Measurements from ENCODE around the gene R3HDM2. TPM values are rescaled to one million over a fixed set of nuclear protein-coding genes. Genes with fewer than 3 reads are reported as not detected.

Gene R3HDM2
- total RNA-seq, 3 donors from 2014 or later = 31.6 to 43.0 (median 35.7) TPM

DNA sequence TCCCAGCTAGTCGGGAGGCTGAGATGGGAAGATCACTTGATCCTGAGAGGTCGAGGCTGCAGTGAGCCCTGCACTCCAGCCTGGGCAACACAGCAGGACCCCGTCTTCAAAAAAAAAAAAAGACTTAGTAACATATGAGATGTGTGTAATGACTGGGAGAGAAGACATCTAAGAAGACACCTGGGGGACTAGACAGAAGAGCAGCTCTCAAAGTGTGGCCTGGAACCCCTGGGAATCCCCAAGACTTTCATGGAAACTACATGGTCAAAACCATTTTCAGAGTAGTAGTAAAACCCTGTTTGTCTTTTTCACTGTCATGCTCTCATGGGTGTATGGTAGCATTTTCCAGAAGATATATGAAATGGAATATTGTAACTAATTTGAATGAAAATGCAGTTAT lies 45.3 kb downstream of the R3HDM2 start:
- Histone ChIP-seq H3K27ac (no peak overlapping the region), H3K4me3 (no peak overlapping the region), H3K27me3 (no peaks in the 10 kb centered on the region), H3K4me1 (no peaks in the 10 kb centered on the region), H3K36me3 (no peaks in the 10 kb centered on the region), H3K9me3 (no peaks in the 10 kb centered on the region)
- no peak for TF ChIP-seq POLR2AphosphoS5 (IDR thresholded peaks at IDR 0.05)
- no peak for TF ChIP-seq POLR2A (IDR thresholded peaks at IDR 0.05)
- TF ChIP-seq, protein P1, sequence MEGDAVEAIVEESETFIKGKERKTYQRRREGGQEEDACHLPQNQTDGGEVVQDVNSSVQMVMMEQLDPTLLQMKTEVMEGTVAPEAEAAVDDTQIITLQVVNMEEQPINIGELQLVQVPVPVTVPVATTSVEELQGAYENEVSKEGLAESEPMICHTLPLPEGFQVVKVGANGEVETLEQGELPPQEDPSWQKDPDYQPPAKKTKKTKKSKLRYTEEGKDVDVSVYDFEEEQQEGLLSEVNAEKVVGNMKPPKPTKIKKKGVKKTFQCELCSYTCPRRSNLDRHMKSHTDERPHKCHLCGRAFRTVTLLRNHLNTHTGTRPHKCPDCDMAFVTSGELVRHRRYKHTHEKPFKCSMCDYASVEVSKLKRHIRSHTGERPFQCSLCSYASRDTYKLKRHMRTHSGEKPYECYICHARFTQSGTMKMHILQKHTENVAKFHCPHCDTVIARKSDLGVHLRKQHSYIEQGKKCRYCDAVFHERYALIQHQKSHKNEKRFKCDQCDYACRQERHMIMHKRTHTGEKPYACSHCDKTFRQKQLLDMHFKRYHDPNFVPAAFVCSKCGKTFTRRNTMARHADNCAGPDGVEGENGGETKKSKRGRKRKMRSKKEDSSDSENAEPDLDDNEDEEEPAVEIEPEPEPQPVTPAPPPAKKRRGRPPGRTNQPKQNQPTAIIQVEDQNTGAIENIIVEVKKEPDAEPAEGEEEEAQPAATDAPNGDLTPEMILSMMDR (IDR thresholded peaks at IDR 0.05) = no peak
- no peak for DNase-seq (ENCODE audit: low spot score in 2 of 2)
- intact Hi-C loops (cut with DNase I; ENCODE audit: low total_unique reads) = no loop called here

DNA sequence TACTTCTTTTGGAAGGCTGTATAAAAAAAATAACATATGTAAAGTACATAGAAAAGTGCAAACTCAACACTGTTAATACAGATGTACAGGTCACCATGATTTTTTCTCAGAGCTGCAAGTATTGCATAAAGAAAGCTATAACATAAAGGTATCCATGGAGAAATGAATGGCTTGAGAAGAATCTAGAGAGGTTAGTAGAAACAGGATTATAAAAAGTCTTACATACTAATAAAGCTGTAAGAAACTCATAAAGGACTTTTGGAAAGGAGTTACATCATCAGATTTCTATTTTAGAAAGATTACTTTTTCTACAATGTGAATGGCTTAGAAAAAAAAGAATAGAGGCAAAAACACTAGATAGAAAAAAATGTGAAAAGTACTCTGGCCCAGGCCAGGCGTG lies 46.4 kb downstream of the R3HDM2 start:
- TF ChIP-seq POLR2A (IDR thresholded peaks at IDR 0.05) (no peak), POLR2AphosphoS5 (IDR thresholded peaks at IDR 0.05) (no peak)
- TF ChIP-seq, protein P1 (IDR thresholded peaks at IDR 0.05) = no peak
- no peaks in the 10 kb centered on the region for H3K27me3 ChIP-seq
- no peaks in the 10 kb centered on the region for H3K9me3 ChIP-seq
- no peak overlapping the region for H3K4me3 ChIP-seq
- no peak for DNase-seq (ENCODE audit: low spot score in 2 of 2)
- no peak overlapping the region for H3K27ac ChIP-seq
- intact Hi-C loops (cut with DNase I; ENCODE audit: low total_unique reads) = no loop called here
- no peaks in the 10 kb centered on the region for H3K36me3 ChIP-seq
- H3K4me1 ChIP-seq = no peaks in the 10 kb centered on the region

DNA sequence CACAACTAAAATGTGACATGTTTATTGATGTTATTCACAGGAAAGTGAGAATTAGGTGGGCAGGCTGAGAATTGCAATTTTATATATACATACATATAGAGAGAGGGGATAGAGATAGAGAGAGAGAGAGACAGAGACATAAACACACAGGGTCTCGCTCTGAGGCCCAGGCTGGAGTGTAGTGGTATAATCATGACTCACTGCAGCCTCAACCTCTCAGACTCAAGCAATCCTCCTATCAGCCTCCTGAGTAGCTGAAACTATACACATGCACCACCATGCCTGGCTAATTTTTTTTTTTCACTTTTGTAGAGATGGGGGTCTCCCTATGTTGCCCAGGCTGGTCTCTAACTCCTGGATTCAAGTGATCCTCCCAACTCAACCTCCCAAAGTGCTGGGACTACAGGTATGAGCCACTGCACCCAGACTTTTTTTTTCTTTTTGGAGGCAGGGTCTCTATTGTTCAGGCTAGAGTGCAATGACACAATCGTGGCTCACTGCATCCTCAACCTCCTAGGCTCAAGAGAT lies 49.1 kb downstream of the R3HDM2 start:
- DNase-seq (ENCODE audit: low spot score in 2 of 2) = no peak
- TF ChIP-seq, protein P1 (IDR thresholded peaks at IDR 0.05) = no peak
- TF ChIP-seq POLR2A (IDR thresholded peaks at IDR 0.05) (no peak), POLR2AphosphoS5 (IDR thresholded peaks at IDR 0.05) (no peak)
- H3K4me1 ChIP-seq = no peaks in the 10 kb centered on the region
- H3K36me3 ChIP-seq = no peaks in the 10 kb centered on the region
- intact Hi-C loops (cut with DNase I; ENCODE audit: low total_unique reads) = no loop called here
- H3K4me3 ChIP-seq = no peak overlapping the region
- no peaks in the 10 kb centered on the region for H3K27me3 ChIP-seq
- no peak overlapping the region for H3K27ac ChIP-seq
- no peaks in the 10 kb centered on the region for H3K9me3 ChIP-seq

DNA sequence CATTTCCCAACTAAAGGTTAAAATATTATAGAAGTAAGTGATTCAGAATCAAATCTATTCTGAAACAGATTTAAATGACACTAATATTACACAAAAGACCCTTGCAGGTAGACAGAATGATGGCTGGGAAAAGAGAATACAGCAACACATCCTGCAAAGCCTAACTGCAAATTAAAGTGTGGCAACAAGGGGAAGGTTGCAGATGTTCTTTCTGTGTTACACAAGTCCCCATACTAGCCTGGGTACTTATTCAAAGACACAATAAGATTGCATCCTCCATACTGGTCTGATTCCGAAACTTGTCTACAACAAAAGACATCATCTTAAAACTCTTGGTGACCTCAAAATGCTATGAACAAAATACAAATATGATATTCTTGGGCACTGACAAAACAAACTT lies 50.5 kb downstream of the R3HDM2 start:
- H3K4me3 ChIP-seq = no peak overlapping the region
- no peaks in the 10 kb centered on the region for H3K4me1 ChIP-seq
- no peaks in the 10 kb centered on the region for H3K9me3 ChIP-seq
- H3K27ac ChIP-seq = no peak overlapping the region
- intact Hi-C loops (cut with DNase I; ENCODE audit: low total_unique reads) = no loop called here
- H3K27me3 ChIP-seq = no peaks in the 10 kb centered on the region
- no peaks in the 10 kb centered on the region for H3K36me3 ChIP-seq
- TF ChIP-seq POLR2A (IDR thresholded peaks at IDR 0.05) (no peak), POLR2AphosphoS5 (IDR thresholded peaks at IDR 0.05) (no peak)
- TF ChIP-seq, protein P1 (IDR thresholded peaks at IDR 0.05) = no peak
- no peak for DNase-seq (ENCODE audit: low spot score in 2 of 2)

DNA sequence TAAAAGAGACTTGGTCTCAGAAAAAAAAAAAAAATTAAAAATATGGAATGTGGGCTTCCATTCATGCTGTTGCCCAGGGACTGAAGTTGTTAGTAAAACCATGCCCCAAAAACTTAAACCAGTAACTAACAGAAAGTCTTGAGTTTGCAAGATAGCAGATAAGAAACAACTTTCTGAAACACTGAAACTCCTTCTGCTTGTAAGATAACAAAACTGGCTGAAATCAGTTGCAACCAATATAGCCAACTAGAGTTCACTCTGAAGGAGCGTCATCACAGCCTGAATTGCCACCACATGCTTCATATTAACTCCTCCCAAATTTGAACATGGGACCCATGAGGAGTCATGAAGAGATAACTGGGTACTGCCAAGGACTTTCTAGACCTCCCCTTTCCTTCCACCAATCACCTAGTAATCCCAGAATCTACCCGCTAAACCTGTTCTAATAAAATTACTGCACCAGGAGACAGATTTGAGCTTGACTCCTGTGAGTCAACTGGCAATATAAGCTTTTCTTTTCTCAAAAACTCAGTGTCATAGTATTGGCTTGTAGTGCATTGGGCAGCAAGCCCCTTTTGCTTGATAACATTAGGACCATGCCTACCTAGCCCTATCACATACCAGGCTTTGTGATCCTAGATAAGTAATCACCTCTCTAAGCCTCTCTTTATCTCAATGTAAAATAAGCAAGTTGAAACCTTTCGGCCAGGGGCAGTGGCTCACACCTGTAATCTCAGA lies 53.6 kb downstream of the R3HDM2 start:
- H3K4me1 ChIP-seq = no peaks in the 10 kb centered on the region
- intact Hi-C loops (cut with DNase I; ENCODE audit: low total_unique reads) = no loop called here
- DNase-seq (ENCODE audit: low spot score in 2 of 2) = no peak
- H3K27me3 ChIP-seq = no peaks in the 10 kb centered on the region
- H3K27ac ChIP-seq = no peak overlapping the region
- no peak overlapping the region for H3K4me3 ChIP-seq
- no peaks in the 10 kb centered on the region for H3K36me3 ChIP-seq
- H3K9me3 ChIP-seq = no peaks in the 10 kb centered on the region
- TF ChIP-seq, protein P1 (IDR thresholded peaks at IDR 0.05) = no peak
- TF ChIP-seq POLR2AphosphoS5 (IDR thresholded peaks at IDR 0.05) = no peak
- no peak for TF ChIP-seq POLR2A (IDR thresholded peaks at IDR 0.05)

Measured in breast epithelium (tissue), 4 donors.